ENCODE measurements around the gene ITGA7. TPM values are rescaled to one million over a fixed set of nuclear protein-coding genes. Genes with fewer than 3 reads are reported as not detected.

ITGA7 gene
- polyA plus RNA-seq, 1 donor from 2014 or later = 13.5 TPM

DNA sequence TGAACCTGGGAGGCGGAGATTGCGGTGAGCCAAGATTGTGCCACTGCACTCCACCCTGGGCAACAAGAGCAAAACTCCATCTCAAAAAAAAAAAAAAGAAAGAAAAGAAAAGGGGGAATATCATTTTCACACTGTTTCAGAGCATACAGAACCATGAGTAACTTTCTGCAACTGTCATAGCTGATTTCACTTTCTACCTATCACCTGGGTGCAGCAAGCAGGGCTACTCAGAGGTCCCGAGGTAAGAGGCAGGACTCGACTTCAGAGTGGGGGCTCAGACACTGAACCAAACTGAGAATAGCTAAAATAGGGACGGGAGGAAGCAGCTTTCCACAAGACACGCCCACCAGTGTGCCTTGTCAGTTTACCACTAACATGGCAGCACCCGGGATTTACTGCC lies 41.2 kb downstream of the ITGA7 start:
- H3K79me2 ChIP-seq (replicated peaks; ENCODE audit: insufficient read depth, low read length) = no peaks in the 10 kb centered on the region
- H2AFZ ChIP-seq (ENCODE audit: low read depth, low read length) = no peak overlapping the region
- TF ChIP-seq EP300 (conservative IDR thresholded peaks at IDR 0.05; ENCODE audit: poor library complexity, severe bottlenecking) (no peak), POLR2AphosphoS5 (IDR thresholded peaks at IDR 0.05) (no peak)
- no peak overlapping the region for H3K4me3 ChIP-seq (ENCODE audit: low read length)
- H3K9ac ChIP-seq (ENCODE audit: low read length) = no peak overlapping the region
- H3K9me3 ChIP-seq (ENCODE audit: low read length) = no peaks in the 10 kb centered on the region
- no peak overlapping the region for H3K27ac ChIP-seq (ENCODE audit: low read length)
- no peaks in the 10 kb centered on the region for H3F3A ChIP-seq (ENCODE audit: insufficient read depth, low read length, poor library complexity, severe bottlenecking)
- no peaks in the 10 kb centered on the region for H3K27me3 ChIP-seq (ENCODE audit: insufficient read depth, low read depth, low read length)
- H4K20me1 ChIP-seq (ENCODE audit: insufficient read depth) = no peaks in the 10 kb centered on the region
- no peaks in the 10 kb centered on the region for H3K9me2 ChIP-seq (ENCODE audit: insufficient read depth, low read length)
- no peak overlapping the region for H3K4me2 ChIP-seq (ENCODE audit: low read length)
- H3K36me3 ChIP-seq (ENCODE audit: insufficient read depth, low read length) = no peaks in the 10 kb centered on the region

DNA sequence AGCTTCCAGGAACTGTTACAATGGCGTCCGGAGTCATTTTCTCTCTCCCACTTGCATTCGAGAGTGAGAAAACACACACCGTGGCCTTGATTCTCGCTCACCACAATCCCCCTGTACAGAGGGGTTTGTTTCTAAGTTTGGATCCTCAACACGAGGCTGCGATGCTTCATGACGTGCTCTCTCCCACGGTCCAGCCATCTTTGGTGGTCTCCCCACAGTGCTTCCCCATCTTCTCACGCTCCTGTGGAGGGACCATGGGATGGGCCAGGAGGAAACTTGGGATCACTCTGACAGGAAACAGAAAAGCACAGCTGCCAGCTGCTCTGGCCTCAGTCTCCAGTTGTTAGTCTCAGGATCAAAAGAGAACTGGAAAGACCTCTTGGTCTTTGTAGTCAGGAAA lies 42.9 kb downstream of the ITGA7 start:
- Histone ChIP-seq H4K20me1 (ENCODE audit: insufficient read depth) (no peaks in the 10 kb centered on the region), H3K27me3 (ENCODE audit: insufficient read depth, low read depth, low read length) (no peaks in the 10 kb centered on the region), H3K79me2 (replicated peaks; ENCODE audit: insufficient read depth, low read length) (no peaks in the 10 kb centered on the region), H3K27ac (ENCODE audit: low read length) (no peak overlapping the region), H3K9ac (ENCODE audit: low read length) (no peak overlapping the region), H3K4me3 (ENCODE audit: low read length) (no peak overlapping the region), H3K9me3 (ENCODE audit: low read length) (no peaks in the 10 kb centered on the region), H3K36me3 (ENCODE audit: insufficient read depth, low read length) (no peaks in the 10 kb centered on the region), H3K4me2 (ENCODE audit: low read length) (no peak overlapping the region), H3K9me2 (ENCODE audit: insufficient read depth, low read length) (no peaks in the 10 kb centered on the region), H2AFZ (ENCODE audit: low read depth, low read length) (no peak overlapping the region), H3F3A (ENCODE audit: insufficient read depth, low read length, poor library complexity, severe bottlenecking) (no peaks in the 10 kb centered on the region)
- TF ChIP-seq POLR2AphosphoS5 (IDR thresholded peaks at IDR 0.05) (no peak), SMC3 (conservative IDR thresholded peaks at IDR 0.05; ENCODE audit: poor library complexity) (no peak), EZH2 (IDR thresholded peaks at IDR 0.05; ENCODE audit: borderline replicate concordance, insufficient read depth, low read length, poor library complexity, severe bottlenecking) (no peak), TAF1 (IDR thresholded peaks at IDR 0.05; ENCODE audit: low read depth) (no peak), RAD21 (conservative IDR thresholded peaks at IDR 0.05) (no peak), MXI1 (conservative IDR thresholded peaks at IDR 0.05; ENCODE audit: poor library complexity, severe bottlenecking) (no peak), EP300 (conservative IDR thresholded peaks at IDR 0.05; ENCODE audit: poor library complexity, severe bottlenecking) (no peak)
- TF ChIP-seq, protein P1, sequence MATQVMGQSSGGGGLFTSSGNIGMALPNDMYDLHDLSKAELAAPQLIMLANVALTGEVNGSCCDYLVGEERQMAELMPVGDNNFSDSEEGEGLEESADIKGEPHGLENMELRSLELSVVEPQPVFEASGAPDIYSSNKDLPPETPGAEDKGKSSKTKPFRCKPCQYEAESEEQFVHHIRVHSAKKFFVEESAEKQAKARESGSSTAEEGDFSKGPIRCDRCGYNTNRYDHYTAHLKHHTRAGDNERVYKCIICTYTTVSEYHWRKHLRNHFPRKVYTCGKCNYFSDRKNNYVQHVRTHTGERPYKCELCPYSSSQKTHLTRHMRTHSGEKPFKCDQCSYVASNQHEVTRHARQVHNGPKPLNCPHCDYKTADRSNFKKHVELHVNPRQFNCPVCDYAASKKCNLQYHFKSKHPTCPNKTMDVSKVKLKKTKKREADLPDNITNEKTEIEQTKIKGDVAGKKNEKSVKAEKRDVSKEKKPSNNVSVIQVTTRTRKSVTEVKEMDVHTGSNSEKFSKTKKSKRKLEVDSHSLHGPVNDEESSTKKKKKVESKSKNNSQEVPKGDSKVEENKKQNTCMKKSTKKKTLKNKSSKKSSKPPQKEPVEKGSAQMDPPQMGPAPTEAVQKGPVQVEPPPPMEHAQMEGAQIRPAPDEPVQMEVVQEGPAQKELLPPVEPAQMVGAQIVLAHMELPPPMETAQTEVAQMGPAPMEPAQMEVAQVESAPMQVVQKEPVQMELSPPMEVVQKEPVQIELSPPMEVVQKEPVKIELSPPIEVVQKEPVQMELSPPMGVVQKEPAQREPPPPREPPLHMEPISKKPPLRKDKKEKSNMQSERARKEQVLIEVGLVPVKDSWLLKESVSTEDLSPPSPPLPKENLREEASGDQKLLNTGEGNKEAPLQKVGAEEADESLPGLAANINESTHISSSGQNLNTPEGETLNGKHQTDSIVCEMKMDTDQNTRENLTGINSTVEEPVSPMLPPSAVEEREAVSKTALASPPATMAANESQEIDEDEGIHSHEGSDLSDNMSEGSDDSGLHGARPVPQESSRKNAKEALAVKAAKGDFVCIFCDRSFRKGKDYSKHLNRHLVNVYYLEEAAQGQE (IDR thresholded peaks at IDR 0.05; ENCODE audit: borderline replicate concordance) = no peak
- TF ChIP-seq, protein P2, sequence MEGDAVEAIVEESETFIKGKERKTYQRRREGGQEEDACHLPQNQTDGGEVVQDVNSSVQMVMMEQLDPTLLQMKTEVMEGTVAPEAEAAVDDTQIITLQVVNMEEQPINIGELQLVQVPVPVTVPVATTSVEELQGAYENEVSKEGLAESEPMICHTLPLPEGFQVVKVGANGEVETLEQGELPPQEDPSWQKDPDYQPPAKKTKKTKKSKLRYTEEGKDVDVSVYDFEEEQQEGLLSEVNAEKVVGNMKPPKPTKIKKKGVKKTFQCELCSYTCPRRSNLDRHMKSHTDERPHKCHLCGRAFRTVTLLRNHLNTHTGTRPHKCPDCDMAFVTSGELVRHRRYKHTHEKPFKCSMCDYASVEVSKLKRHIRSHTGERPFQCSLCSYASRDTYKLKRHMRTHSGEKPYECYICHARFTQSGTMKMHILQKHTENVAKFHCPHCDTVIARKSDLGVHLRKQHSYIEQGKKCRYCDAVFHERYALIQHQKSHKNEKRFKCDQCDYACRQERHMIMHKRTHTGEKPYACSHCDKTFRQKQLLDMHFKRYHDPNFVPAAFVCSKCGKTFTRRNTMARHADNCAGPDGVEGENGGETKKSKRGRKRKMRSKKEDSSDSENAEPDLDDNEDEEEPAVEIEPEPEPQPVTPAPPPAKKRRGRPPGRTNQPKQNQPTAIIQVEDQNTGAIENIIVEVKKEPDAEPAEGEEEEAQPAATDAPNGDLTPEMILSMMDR (IDR thresholded peaks at IDR 0.05; ENCODE audit: poor library complexity, severe bottlenecking) = no peak

DNA sequence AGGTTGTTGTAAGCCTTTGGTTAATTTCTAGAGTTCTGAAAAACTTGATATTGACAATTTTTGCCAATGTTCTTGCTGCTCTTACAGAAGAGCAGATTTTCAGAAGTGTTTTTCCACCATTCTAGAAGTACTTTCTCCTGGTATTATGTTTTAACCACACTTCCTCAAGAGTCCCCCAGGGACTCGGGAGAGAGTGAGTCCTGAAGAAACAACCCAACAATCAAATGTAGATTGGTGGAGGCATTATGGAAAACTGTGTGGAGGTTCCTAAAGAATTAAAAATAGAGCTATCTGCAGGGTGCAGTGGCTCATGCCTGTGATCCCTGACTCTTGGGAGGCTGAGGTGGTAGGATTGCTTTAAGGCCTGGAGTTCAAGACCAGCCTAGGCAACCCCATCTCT lies 44.3 kb downstream of the ITGA7 start:
- H3K9me3 ChIP-seq (ENCODE audit: low read length) = no peaks in the 10 kb centered on the region
- H3K79me2 ChIP-seq (replicated peaks; ENCODE audit: insufficient read depth, low read length) = no peaks in the 10 kb centered on the region
- no peaks in the 10 kb centered on the region for H3K36me3 ChIP-seq (ENCODE audit: insufficient read depth, low read length)
- H3K27ac ChIP-seq (ENCODE audit: low read length) = no peak overlapping the region
- H2AFZ ChIP-seq (ENCODE audit: low read depth, low read length) = no peak overlapping the region
- no peaks in the 10 kb centered on the region for H3F3A ChIP-seq (ENCODE audit: insufficient read depth, low read length, poor library complexity, severe bottlenecking)
- H4K20me1 ChIP-seq (ENCODE audit: insufficient read depth) = no peaks in the 10 kb centered on the region
- H3K9ac ChIP-seq (ENCODE audit: low read length) = no peak overlapping the region
- no peak overlapping the region for H3K4me2 ChIP-seq (ENCODE audit: low read length)
- H3K4me3 ChIP-seq (ENCODE audit: low read length) = no peak overlapping the region
- H3K27me3 ChIP-seq (ENCODE audit: insufficient read depth, low read depth, low read length) = no peaks in the 10 kb centered on the region
- no peaks in the 10 kb centered on the region for H3K9me2 ChIP-seq (ENCODE audit: insufficient read depth, low read length)
- no peak for TF ChIP-seq SMC3 (conservative IDR thresholded peaks at IDR 0.05; ENCODE audit: poor library complexity)
- TF ChIP-seq, protein P2 (IDR thresholded peaks at IDR 0.05; ENCODE audit: poor library complexity, severe bottlenecking) = no peak

Data from neural cell (in vitro differentiated cells).